CD4-positive, alpha-beta T cell (primary cell): Measurements from ENCODE around the gene AGAP1. TPM values are rescaled to one million over a fixed set of nuclear protein-coding genes. Genes with fewer than 3 reads are reported as not detected.

Experiments
- ATAC-seq: fragments of 200-7000 bp; cut with Tn5 transposase; one replicate; pipeline ENCODE4 v1.10.0; 2022; ENCODE audit warnings: mild to moderate bottlenecking; ENCODE audit not compliant: poor library complexity
- CTCF ChIA-PET: fragments of 350-600 bp; sonication (Branson Sonifier 250); formaldehyde crosslinking; loops from one replicate; lab custom pipeline; 2021; ENCODE audit warnings: antibody characterized with exemption, inconsistent platforms; lab: Charles Lee
- POLR2A ChIA-PET: fragments of 350-600 bp; sonication (Branson Sonifier 250); formaldehyde crosslinking; loops from one replicate; lab custom pipeline; 2021; ENCODE audit warnings: antibody characterized with exemption, inconsistent platforms; lab: Charles Lee
- DNase-seq, 14 experiments: peaks; one replicate each; pipeline ENCODE4 v3.0.0-alpha.2; 2013 to 2020; ENCODE audit warnings: mixed read lengths in 2 of 14
- H3K27ac ChIP-seq, 2 donors: one replicate each; pipeline versions ENCODE4 v1.5.1 to v1.7.0; 2013; ENCODE audit warnings: low read length in 2 of 2, low read depth in 1 of 2, mild to moderate bottlenecking in 1 of 2
- H3K27me3 ChIP-seq, 2 experiments: 1 replicate in 1 of 2; 2 replicates in 1 of 2; pipeline versions ENCODE4 v1.6.1 to v1.7.0; 2013; ENCODE audit warnings: low read length in 2 of 2, control low read depth in 1 of 2, mild to moderate bottlenecking in 1 of 2, moderate library complexity in 1 of 2; ENCODE audit not compliant: insufficient read depth in 2 of 2, control insufficient read depth in 1 of 2
- H3K36me3 ChIP-seq: one replicate; pipeline ENCODE4 v1.6.1; 2013; ENCODE audit warnings: low read length, control low read depth; ENCODE audit not compliant: insufficient read depth
- H3K4me1 ChIP-seq: one replicate; pipeline ENCODE4 v1.6.1; 2013; ENCODE audit warnings: low read length, control low read depth; ENCODE audit not compliant: insufficient read depth
- H3K4me3 ChIP-seq: one replicate; pipeline ENCODE4 v1.5.1; 2013; ENCODE audit warnings: mild to moderate bottlenecking, low read length, moderate library complexity
- H3K9me3 ChIP-seq, 2 experiments: 1 replicate in 1 of 2; 2 replicates in 1 of 2; pipeline versions ENCODE4 v1.6.1 to v1.7.0; 2013; ENCODE audit warnings: low read length in 2 of 2, mild to moderate bottlenecking in 2 of 2, control low read depth in 1 of 2, moderate library complexity in 1 of 2; ENCODE audit not compliant: control insufficient read depth in 1 of 2, insufficient read depth in 1 of 2
- H3K27ac Mint-ChIP-seq: one replicate; pipeline ENCODE4 v1.8.0; 2020; ENCODE audit warnings: mixed read lengths
- H3K27me3 Mint-ChIP-seq: one replicate; pipeline ENCODE4 v1.8.0; 2021; ENCODE audit warnings: mixed read lengths
- H3K36me3 Mint-ChIP-seq: one replicate; pipeline ENCODE4 v1.8.0; 2021; ENCODE audit warnings: low read depth, mixed read lengths
- H3K4me1 Mint-ChIP-seq: one replicate; pipeline ENCODE4 v1.8.0; 2021; ENCODE audit warnings: low read depth, mixed read lengths
- H3K4me3 Mint-ChIP-seq: one replicate; pipeline ENCODE4 v1.8.0; 2020; ENCODE audit warnings: mild to moderate bottlenecking, mixed read lengths
- H3K9me3 Mint-ChIP-seq: one replicate; pipeline ENCODE4 v1.8.0; 2020; ENCODE audit warnings: mixed read lengths
- intact Hi-C, 2 experiments: fragments of 100-400 bp; cut with DNase I in 1 of 2; cut with micrococcal nuclease in 1 of 2; formaldehyde crosslinking; loops; one replicate each; pipeline versions ENCODE4 v1.15.1 to v1.9.0; 2023 to 2025; cut with DNase I, micrococcal nuclease
- total RNA-seq, 174 experiments: library from RNA in 2 of 174; stranded (reverse) in 2 of 174; gene quantifications; one replicate each; pipeline ENCODE4 v1.2.3 and lab custom pipeline; 2021 to 2026
- TF ChIP-seq, protein P1 (sequence below): fragments of 200-600 bp; IDR thresholded peaks from one replicate; pipeline ENCODE4 v1.8.0; 2022; ENCODE audit warnings: antibody characterized with exemption, mild to moderate bottlenecking

The AGAP1 gene
- total RNA-seq, 2 experiments from 2014 or later = 2.6 to 3.1 TPM

DNA sequence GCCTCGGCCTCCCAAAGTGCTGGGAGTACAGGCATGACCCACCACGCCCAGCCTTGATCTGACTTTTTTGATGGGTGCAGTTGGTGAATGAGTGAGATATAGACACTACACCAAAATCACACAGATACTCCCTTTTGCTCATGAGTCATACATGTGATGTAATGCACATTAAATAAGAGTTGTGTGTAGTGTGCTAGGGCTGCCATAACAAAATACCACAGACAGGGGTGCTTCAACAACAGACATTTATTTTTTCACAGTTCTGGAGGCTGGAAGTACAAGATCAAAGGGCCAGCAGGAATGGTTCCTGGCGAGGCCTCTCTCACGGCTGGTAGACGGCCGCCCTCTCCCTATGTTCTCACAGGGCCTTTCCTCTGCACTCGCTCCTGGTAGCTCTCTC lies 627.7 kb downstream of the AGAP1 start:
- Mint-ChIP-seq H3K36me3 (no peaks in the 10 kb centered on the region), H3K27ac (no peak overlapping the region), H3K4me3 (no peak overlapping the region), H3K4me1 (no peaks in the 10 kb centered on the region), H3K9me3 (no peaks in the 10 kb centered on the region), H3K27me3 (peaks cover 40% of the 10 kb centered on the region)
- no peak for ATAC-seq
- Histone ChIP-seq H3K9me3 (peaks cover 0 to 5% of the 10 kb centered on the region in 2 experiments), H3K4me1 (no peaks in the 10 kb centered on the region), H3K4me3 (no peak overlapping the region), H3K27ac (no peak overlapping the region), H3K27me3 (peaks cover 5 to 6% of the 10 kb centered on the region in 2 experiments), H3K36me3 (no peaks in the 10 kb centered on the region)
- ChIA-PET POLR2A (no interaction called here), CTCF (no interaction called here)
- intact Hi-C loops = no loop called here
- TF ChIP-seq, protein P1, sequence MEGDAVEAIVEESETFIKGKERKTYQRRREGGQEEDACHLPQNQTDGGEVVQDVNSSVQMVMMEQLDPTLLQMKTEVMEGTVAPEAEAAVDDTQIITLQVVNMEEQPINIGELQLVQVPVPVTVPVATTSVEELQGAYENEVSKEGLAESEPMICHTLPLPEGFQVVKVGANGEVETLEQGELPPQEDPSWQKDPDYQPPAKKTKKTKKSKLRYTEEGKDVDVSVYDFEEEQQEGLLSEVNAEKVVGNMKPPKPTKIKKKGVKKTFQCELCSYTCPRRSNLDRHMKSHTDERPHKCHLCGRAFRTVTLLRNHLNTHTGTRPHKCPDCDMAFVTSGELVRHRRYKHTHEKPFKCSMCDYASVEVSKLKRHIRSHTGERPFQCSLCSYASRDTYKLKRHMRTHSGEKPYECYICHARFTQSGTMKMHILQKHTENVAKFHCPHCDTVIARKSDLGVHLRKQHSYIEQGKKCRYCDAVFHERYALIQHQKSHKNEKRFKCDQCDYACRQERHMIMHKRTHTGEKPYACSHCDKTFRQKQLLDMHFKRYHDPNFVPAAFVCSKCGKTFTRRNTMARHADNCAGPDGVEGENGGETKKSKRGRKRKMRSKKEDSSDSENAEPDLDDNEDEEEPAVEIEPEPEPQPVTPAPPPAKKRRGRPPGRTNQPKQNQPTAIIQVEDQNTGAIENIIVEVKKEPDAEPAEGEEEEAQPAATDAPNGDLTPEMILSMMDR = no peak
- DNase-seq = no peak

DNA sequence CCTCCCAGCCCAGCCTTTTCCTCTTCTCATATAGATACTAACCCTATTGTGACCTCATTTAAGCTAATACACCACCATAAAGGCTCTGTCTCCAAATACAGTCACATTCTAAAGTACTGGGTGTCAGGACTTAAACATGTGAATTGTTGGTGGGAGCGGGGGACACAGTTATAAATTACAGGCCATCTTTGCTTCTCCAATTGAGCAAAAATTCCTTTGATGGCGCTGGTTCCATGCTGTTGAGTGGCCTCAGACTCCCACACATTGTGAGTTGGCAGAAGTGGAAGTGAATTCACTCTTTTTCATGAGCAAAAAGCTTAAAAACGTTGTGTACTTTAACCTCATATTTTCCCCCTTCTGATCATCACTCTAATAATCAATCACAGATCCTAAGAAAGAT lies 628.4 kb downstream of the AGAP1 start:
- Mint-ChIP-seq H3K27ac (no peak overlapping the region), H3K9me3 (no peaks in the 10 kb centered on the region), H3K4me3 (no peak overlapping the region), H3K36me3 (no peaks in the 10 kb centered on the region), H3K4me1 (no peaks in the 10 kb centered on the region), H3K27me3 (peaks cover 35% of the 10 kb centered on the region)
- H3K36me3 ChIP-seq = no peaks in the 10 kb centered on the region
- H3K4me3 ChIP-seq = no peak overlapping the region
- H3K27ac ChIP-seq = no peak overlapping the region
- no peak for DNase-seq
- ChIA-PET CTCF (no interaction called here), POLR2A (no interaction called here)
- no peak for ATAC-seq
- intact Hi-C loops = no loop called here
- TF ChIP-seq, protein P1 = no peak
- H3K27me3 ChIP-seq = peaks cover 5 to 6% of the 10 kb centered on the region in 2 experiments
- no peaks in the 10 kb centered on the region for H3K4me1 ChIP-seq
- peaks cover 0 to 5% of the 10 kb centered on the region in 2 experiments for H3K9me3 ChIP-seq

DNA sequence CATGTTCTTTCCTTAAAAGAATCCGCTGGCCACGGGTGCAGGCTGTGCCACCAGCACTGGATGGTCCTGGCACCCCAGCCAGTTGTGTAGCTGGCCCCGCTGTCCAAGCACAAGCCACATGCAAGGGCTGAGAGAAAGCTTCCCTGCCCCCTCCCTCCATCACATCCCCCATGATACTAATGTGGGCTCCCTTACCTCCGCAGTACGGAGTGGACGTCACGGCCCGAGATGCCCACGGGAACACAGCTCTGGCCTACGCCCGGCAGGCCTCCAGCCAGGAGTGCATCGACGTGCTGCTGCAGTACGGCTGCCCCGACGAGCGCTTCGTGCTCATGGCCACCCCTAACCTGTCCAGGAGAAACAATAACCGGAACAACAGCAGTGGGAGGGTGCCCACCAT lies 629.9 kb downstream of the AGAP1 start:
- Mint-ChIP-seq H3K9me3 (no peaks in the 10 kb centered on the region), H3K4me3 (no peak overlapping the region), H3K27ac (no peak overlapping the region), H3K36me3 (no peaks in the 10 kb centered on the region), H3K4me1 (no peaks in the 10 kb centered on the region), H3K27me3 (peaks cover 29% of the 10 kb centered on the region)
- ATAC-seq = no peak
- peaks cover 0 to 5% of the 10 kb centered on the region in 2 experiments for H3K9me3 ChIP-seq
- H3K27me3 ChIP-seq = peaks cover 3 to 6% of the 10 kb centered on the region in 2 experiments
- H3K36me3 ChIP-seq = no peaks in the 10 kb centered on the region
- H3K27ac ChIP-seq = no peak overlapping the region
- no peak overlapping the region for H3K4me3 ChIP-seq
- no peak for DNase-seq
- CTCF ChIA-PET = no interaction called here
- TF ChIP-seq, protein P1 = no peak
- no peaks in the 10 kb centered on the region for H3K4me1 ChIP-seq
- POLR2A ChIA-PET = no interaction called here
- intact Hi-C loops = no loop called here
